Erythroblast (primary cell): ENCODE results near the gene GP5.

Source experiments
- GATA1 ChIP-seq: IDR thresholded peaks from 2 replicates; pipeline ENCODE4 v1.6.1; 2011; ENCODE audit warnings: low read depth, mild to moderate bottlenecking, control low read depth, low read length, moderate library complexity
- POLR2A ChIP-seq: IDR thresholded peaks from 2 replicates; pipeline ENCODE4 v1.6.1; 2011; ENCODE audit warnings: mild to moderate bottlenecking, low read length

- TF ChIP-seq POLR2A = no peak
- no peak for TF ChIP-seq GATA1
These were observed 23.1 kb upstream of the GP5 start for GRCh38 chr3:194422188-194422587.
